Measurements from ENCODE around the gene VWA1. TPM values are rescaled to one million over a fixed set of nuclear protein-coding genes. Genes with fewer than 3 reads are reported as not detected.

VWA1 gene
- total RNA-seq, 1 donor from 2014 or later, result 8.9 TPM

DNA sequence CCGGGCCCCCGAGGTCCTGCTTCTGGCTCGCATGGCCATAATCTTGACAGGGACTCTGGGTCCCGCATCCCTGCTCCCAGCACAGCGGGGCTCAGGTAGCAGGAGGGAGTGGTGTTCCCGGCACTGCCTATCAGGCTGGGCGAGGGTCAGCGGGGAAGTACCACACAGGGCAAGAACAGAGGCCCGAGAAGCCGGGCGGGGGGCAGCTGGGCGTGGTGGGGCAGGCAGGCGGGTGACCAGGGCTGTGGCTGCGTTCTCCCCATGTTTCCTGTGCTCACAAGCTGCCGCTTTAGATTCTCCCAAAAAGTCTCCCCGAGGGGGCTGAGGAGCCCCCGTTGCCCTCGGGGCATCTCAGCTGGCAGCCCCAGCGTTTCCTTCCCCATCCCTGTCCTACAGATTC lies 54.4 kb downstream of the VWA1 start:
- TF ChIP-seq, protein P1, sequence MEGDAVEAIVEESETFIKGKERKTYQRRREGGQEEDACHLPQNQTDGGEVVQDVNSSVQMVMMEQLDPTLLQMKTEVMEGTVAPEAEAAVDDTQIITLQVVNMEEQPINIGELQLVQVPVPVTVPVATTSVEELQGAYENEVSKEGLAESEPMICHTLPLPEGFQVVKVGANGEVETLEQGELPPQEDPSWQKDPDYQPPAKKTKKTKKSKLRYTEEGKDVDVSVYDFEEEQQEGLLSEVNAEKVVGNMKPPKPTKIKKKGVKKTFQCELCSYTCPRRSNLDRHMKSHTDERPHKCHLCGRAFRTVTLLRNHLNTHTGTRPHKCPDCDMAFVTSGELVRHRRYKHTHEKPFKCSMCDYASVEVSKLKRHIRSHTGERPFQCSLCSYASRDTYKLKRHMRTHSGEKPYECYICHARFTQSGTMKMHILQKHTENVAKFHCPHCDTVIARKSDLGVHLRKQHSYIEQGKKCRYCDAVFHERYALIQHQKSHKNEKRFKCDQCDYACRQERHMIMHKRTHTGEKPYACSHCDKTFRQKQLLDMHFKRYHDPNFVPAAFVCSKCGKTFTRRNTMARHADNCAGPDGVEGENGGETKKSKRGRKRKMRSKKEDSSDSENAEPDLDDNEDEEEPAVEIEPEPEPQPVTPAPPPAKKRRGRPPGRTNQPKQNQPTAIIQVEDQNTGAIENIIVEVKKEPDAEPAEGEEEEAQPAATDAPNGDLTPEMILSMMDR (conservative IDR thresholded peaks at IDR 0.05), result no peak
- Mint-ChIP-seq H3K36me3 (ENCODE audit: low read depth) (peaks cover 31% of the 10 kb centered on the region), H3K9me3 (peaks cover 3% of the 10 kb centered on the region), H3K27me3 (ENCODE audit: low read depth) (no peaks in the 10 kb centered on the region), H3K4me1 (no peaks in the 10 kb centered on the region), H3K27ac (ENCODE audit: unreplicated experiment) (no peak overlapping the region), H3K4me3 (no peak overlapping the region)
- no peak for DNase-seq (ENCODE audit: low read depth, low spot score)

DNA sequence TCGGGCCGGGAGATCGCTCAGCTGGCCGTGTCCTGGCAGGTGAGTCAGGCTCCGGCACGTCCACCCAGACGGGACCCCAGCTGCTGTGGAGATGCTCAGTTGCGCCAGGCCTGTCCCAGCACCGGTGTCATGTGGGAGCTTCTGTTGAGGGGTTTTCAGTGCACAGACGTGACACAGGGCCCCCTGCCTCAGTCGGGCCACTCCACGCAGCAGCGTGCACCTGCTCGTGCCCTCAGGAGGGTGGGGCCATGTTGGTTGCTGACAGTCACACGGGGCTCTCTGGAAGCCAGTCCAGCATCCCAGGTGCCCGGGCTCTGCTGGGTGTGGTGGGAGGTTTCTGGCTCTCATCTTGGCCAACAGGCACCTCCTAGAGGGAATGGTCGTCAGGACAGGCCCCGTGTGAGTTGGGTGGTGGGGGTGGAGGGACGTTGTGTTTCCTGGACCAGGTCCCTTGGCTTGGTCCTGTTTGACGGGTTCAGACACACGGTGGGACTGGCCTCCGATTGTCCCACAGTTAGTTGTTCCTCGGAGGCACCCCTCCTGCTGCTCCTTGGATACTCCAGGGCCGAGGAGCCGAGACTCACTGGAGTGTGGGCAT lies 55.2 kb downstream of the VWA1 start:
- Mint-ChIP-seq H3K4me1 (no peaks in the 10 kb centered on the region), H3K27me3 (ENCODE audit: low read depth) (no peaks in the 10 kb centered on the region), H3K9me3 (peaks cover 3% of the 10 kb centered on the region), H3K36me3 (ENCODE audit: low read depth) (peaks cover 31% of the 10 kb centered on the region), H3K4me3 (no peak overlapping the region), H3K27ac (ENCODE audit: unreplicated experiment) (no peak overlapping the region)
- TF ChIP-seq, protein P1 (conservative IDR thresholded peaks at IDR 0.05), result no peak
- no peak for DNase-seq (ENCODE audit: low read depth, low spot score)

DNA sequence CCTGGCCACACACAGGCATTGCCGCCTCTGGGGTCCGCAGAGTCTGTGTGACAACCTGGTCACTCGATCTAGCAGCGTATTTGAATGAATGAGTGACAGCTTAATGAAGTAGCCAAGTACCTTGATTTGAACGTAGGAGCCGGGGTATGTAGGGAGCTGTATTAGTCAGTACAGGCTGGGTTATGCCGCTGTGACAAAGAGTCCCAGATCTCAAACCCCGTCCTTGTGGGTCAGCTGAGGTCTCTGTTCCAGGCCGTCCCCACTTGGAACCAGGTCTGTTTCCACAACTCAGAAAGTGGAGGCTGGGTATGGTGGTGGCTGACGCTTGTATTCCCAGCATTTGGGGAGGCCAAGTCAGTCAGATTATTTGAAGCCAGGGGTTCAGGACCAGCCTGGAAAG lies 56.1 kb downstream of the VWA1 start:
- peaks cover 31% of the 10 kb centered on the region for H3K36me3 Mint-ChIP-seq (ENCODE audit: low read depth)
- H3K9me3 Mint-ChIP-seq, result peaks cover 3% of the 10 kb centered on the region
- DNase-seq (ENCODE audit: low read depth, low spot score), result no peak
- H3K4me3 Mint-ChIP-seq, result no peak overlapping the region
- TF ChIP-seq, protein P1 (conservative IDR thresholded peaks at IDR 0.05), result no peak
- no peaks in the 10 kb centered on the region for H3K27me3 Mint-ChIP-seq (ENCODE audit: low read depth)
- H3K4me1 Mint-ChIP-seq, result no peaks in the 10 kb centered on the region
- no peak overlapping the region for H3K27ac Mint-ChIP-seq (ENCODE audit: unreplicated experiment)

Other genes with a start within 250 kb of the VWA1 start
- gene TNFRSF18, start 229.1 kb upstream of the VWA1 start, total RNA-seq, result not detected in 2 replicates
- gene TNFRSF4, start 221.5 kb upstream of the VWA1 start, total RNA-seq, result 0.19 and 0.20 TPM in 2 replicates
- gene SDF4, start 203.7 kb upstream of the VWA1 start, total RNA-seq, result 76.1 and 93.8 TPM in 2 replicates
- gene B3GALT6, start 203.5 kb upstream of the VWA1 start, total RNA-seq, result 39.8 and 41.1 TPM in 2 replicates
- 0.66 and 0.79 TPM in 2 replicates for gene C1QTNF12, start 189.0 kb upstream of the VWA1 start, total RNA-seq
- gene UBE2J2, start 161.8 kb upstream of the VWA1 start, total RNA-seq, result 77.0 and 80.8 TPM in 2 replicates
- gene SCNN1D, start 155.3 kb upstream of the VWA1 start, total RNA-seq, result 5.9 and 10.8 TPM in 2 replicates
- gene ACAP3, start 127.8 kb upstream of the VWA1 start, total RNA-seq, result 111 and 124 TPM in 2 replicates
- gene PUSL1, start 127.1 kb upstream of the VWA1 start, total RNA-seq, result 26.3 and 27.9 TPM in 2 replicates
- 137 and 160 TPM in 2 replicates for gene INTS11, start 111.0 kb upstream of the VWA1 start, total RNA-seq
- 18.9 and 19.8 TPM in 2 replicates for gene CPTP, start 110.9 kb upstream of the VWA1 start, total RNA-seq
- gene TAS1R3, start 104.4 kb upstream of the VWA1 start, total RNA-seq, result 0.64 and 0.68 TPM in 2 replicates
- 63.4 and 66.7 TPM in 2 replicates for gene DVL1, start 86.3 kb upstream of the VWA1 start, total RNA-seq
- gene MXRA8, start 77.1 kb upstream of the VWA1 start, total RNA-seq, result 5.0 and 5.8 TPM in 2 replicates
- 127 and 128 TPM in 2 replicates for gene AURKAIP1, start 60.5 kb upstream of the VWA1 start, total RNA-seq
- gene CCNL2, start 36.4 kb upstream of the VWA1 start, total RNA-seq, result 249 and 261 TPM in 2 replicates
- gene MRPL20, start 28.4 kb upstream of the VWA1 start, total RNA-seq, result 113 and 117 TPM in 2 replicates
- 0.66 and 0.89 TPM in 2 replicates for gene ANKRD65, start 14.4 kb upstream of the VWA1 start, total RNA-seq
- 0.23 and 0.41 TPM in 2 replicates for gene ATAD3C, start 14.0 kb downstream of the VWA1 start, total RNA-seq
- gene ATAD3B, start 36.1 kb downstream of the VWA1 start, total RNA-seq, result 45.1 and 50.0 TPM in 2 replicates
- 54.4 and 58.0 TPM in 2 replicates for gene ATAD3A, start 76.5 kb downstream of the VWA1 start, total RNA-seq
- gene TMEM240, start 104.9 kb downstream of the VWA1 start, total RNA-seq, result 13.4 and 16.9 TPM in 2 replicates
- 132 and 134 TPM in 2 replicates for gene SSU72, start 139.2 kb downstream of the VWA1 start, total RNA-seq
- gene FNDC10, start 164.4 kb downstream of the VWA1 start, total RNA-seq, result 14.3 and 14.5 TPM in 2 replicates
- 105 and 106 TPM in 2 replicates for gene MIB2, start 179.8 kb downstream of the VWA1 start, total RNA-seq
- 1.7 and 2.3 TPM in 2 replicates for gene MMP23B, start 196.5 kb downstream of the VWA1 start, total RNA-seq
- 32.1 and 34.1 TPM in 2 replicates for gene CDK11B, start 223.3 kb downstream of the VWA1 start, total RNA-seq

All from neural crest cell (in vitro differentiated cells).